ENCODE measurements around the gene MRM2. TPM values are rescaled to one million over a fixed set of nuclear protein-coding genes. Genes with fewer than 3 reads are reported as not detected.
A peak's percentile ranks its signal among the peaks of the same experiment; 100 is the strongest.

MRM2 gene
- polyA plus RNA-seq, 3 donors, result 9.2 to 32.5 (median 26.7) TPM

GRCh38 chr7:2200584-2200980 is 41.4 kb downstream of the MRM2 start:
- intact Hi-C loops (cut with micrococcal nuclease), result no loop called here
- peaks cover 3 to 23% (median 11%) of the 10 kb centered on the region in 7 donors for H3K9me3 Mint-ChIP-seq
- no peaks in the 10 kb centered on the region for H3K27me3 ChIP-seq (ENCODE audit: control insufficient read depth in 2 of 2, insufficient read depth in 2 of 2, low read length in 2 of 2)
- 98% methylated on average over 14 of the region's 18 CpGs for WGBS (ENCODE audit: insufficient coverage)
- H4K20me1 ChIP-seq (ENCODE audit: insufficient read depth, low read length), result no peaks in the 10 kb centered on the region
- H3K4me2 ChIP-seq (replicated peaks; ENCODE audit: extremely low read depth, low read length, poor library complexity, severe bottlenecking), result no peak overlapping the region
- no peak overlapping the region for H2AFZ ChIP-seq (ENCODE audit: insufficient read depth, low read depth, low read length, poor library complexity, severe bottlenecking)
- H3K36me3 Mint-ChIP-seq, result peaks cover 77 to 89% of the 10 kb centered on the region in 2 donors
- no peak overlapping the region for H3K4me3 Mint-ChIP-seq
- peaks cover 48 to 78% of the 10 kb centered on the region in 2 donors for H3K36me3 ChIP-seq (replicated peaks in 1 of 2; ENCODE audit: control insufficient read depth in 1 of 2, insufficient read depth in 2 of 2, low read length in 2 of 2)
- H3K9ac ChIP-seq (ENCODE audit: insufficient read depth, low read length, poor library complexity, severe bottlenecking), result no peak overlapping the region
- no peak overlapping the region for H3K27ac Mint-ChIP-seq
- TF ChIP-seq, protein P1, sequence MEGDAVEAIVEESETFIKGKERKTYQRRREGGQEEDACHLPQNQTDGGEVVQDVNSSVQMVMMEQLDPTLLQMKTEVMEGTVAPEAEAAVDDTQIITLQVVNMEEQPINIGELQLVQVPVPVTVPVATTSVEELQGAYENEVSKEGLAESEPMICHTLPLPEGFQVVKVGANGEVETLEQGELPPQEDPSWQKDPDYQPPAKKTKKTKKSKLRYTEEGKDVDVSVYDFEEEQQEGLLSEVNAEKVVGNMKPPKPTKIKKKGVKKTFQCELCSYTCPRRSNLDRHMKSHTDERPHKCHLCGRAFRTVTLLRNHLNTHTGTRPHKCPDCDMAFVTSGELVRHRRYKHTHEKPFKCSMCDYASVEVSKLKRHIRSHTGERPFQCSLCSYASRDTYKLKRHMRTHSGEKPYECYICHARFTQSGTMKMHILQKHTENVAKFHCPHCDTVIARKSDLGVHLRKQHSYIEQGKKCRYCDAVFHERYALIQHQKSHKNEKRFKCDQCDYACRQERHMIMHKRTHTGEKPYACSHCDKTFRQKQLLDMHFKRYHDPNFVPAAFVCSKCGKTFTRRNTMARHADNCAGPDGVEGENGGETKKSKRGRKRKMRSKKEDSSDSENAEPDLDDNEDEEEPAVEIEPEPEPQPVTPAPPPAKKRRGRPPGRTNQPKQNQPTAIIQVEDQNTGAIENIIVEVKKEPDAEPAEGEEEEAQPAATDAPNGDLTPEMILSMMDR (IDR thresholded peaks at IDR 0.05), result no peak
- H3K27ac ChIP-seq (ENCODE audit: low read depth in 1 of 2, low read length in 2 of 2), result no peak overlapping the region
- DNase-seq, result no peak
- H3K27me3 Mint-ChIP-seq (ENCODE audit: low read depth in 3 of 3), result peaks cover 0 to 2% (median 0%) of the 10 kb centered on the region in 3 donors
- H3K9me3 ChIP-seq (replicated peaks in 1 of 2; ENCODE audit: control insufficient read depth in 1 of 2, insufficient read depth in 1 of 2, low read length in 2 of 2), result peaks cover 7 to 10% of the 10 kb centered on the region in 2 donors
- H3K4me1 ChIP-seq (ENCODE audit: control insufficient read depth in 1 of 2, insufficient read depth in 2 of 2, low read length in 2 of 2), result peaks cover 0 to 7% of the 10 kb centered on the region in 2 donors
- H3K79me2 ChIP-seq (ENCODE audit: insufficient read depth, low read length), result no peaks in the 10 kb centered on the region
- peaks cover 9% of the 10 kb centered on the region for H3K4me1 Mint-ChIP-seq
- H3K4me3 ChIP-seq (replicated peaks in 1 of 3; ENCODE audit: low read depth in 2 of 3, low read length in 3 of 3), result no peak overlapping the region

GRCh38 chr7:2199956-2200583 is 41.9 kb downstream of the MRM2 start:
- intact Hi-C loops (cut with micrococcal nuclease), result no loop called here
- H3K4me3 ChIP-seq (replicated peaks in 1 of 3; ENCODE audit: low read depth in 2 of 3, low read length in 3 of 3), result no peak overlapping the region
- no peaks in the 10 kb centered on the region for H3K79me2 ChIP-seq (ENCODE audit: insufficient read depth, low read length)
- H3K9ac ChIP-seq (ENCODE audit: insufficient read depth, low read length, poor library complexity, severe bottlenecking), result no peak overlapping the region
- DNase-seq, result no peak
- WGBS (ENCODE audit: insufficient coverage), result 99% methylated on average over 15 of the region's 25 CpGs
- H3K4me1 ChIP-seq (ENCODE audit: control insufficient read depth in 1 of 2, insufficient read depth in 2 of 2, low read length in 2 of 2), result peaks cover 0 to 7% of the 10 kb centered on the region in 2 donors
- no peak overlapping the region for H2AFZ ChIP-seq (ENCODE audit: insufficient read depth, low read depth, low read length, poor library complexity, severe bottlenecking)
- peaks cover 52 to 84% of the 10 kb centered on the region in 2 donors for H3K36me3 ChIP-seq (replicated peaks in 1 of 2; ENCODE audit: control insufficient read depth in 1 of 2, insufficient read depth in 2 of 2, low read length in 2 of 2)
- Mint-ChIP-seq H3K27me3 (ENCODE audit: low read depth in 3 of 3) (peaks cover 0 to 2% (median 0%) of the 10 kb centered on the region in 3 donors), H3K4me3 (no peak overlapping the region), H3K9me3 (peaks cover 8 to 27% (median 15%) of the 10 kb centered on the region in 7 donors), H3K36me3 (peaks cover 77 to 88% of the 10 kb centered on the region in 2 donors), H3K4me1 (peaks cover 9% of the 10 kb centered on the region), H3K27ac (peak overlapping the region in 2 of 7 donors; percentile 15 to 65)
- H4K20me1 ChIP-seq (ENCODE audit: insufficient read depth, low read length), result no peaks in the 10 kb centered on the region
- TF ChIP-seq, protein P1 (IDR thresholded peaks at IDR 0.05), result no peak
- no peak overlapping the region for H3K27ac ChIP-seq (ENCODE audit: low read depth in 1 of 2, low read length in 2 of 2)
- no peaks in the 10 kb centered on the region for H3K27me3 ChIP-seq (ENCODE audit: control insufficient read depth in 2 of 2, insufficient read depth in 2 of 2, low read length in 2 of 2)
- H3K9me3 ChIP-seq (replicated peaks in 1 of 2; ENCODE audit: control insufficient read depth in 1 of 2, insufficient read depth in 1 of 2, low read length in 2 of 2), result peaks cover 12 to 14% of the 10 kb centered on the region in 2 donors
- no peak overlapping the region for H3K4me2 ChIP-seq (replicated peaks; ENCODE audit: extremely low read depth, low read length, poor library complexity, severe bottlenecking)
